HG02970 (cell line): ENCODE data around the gene ERC2.
"Not testable (repeated sequence)": the region's sequence is repeated elsewhere in the genome, so short reads cannot be mapped to it uniquely, and the experiment has no call there.

Experiments
- ATAC-seq: cut with Tn5 transposase; IDR thresholded peaks from one replicate; pipeline ENCODE4 v1.9.1; 2021; ENCODE audit warnings: mild to moderate bottlenecking, moderate library complexity, moderate number of reproducible peaks; ENCODE audit not compliant: unreplicated experiment, low FRiP score

ERC2 gene

GRCh38 chr3:56268616-56269383, 199.5 kb downstream of the ERC2 start:
- ATAC-seq = no peak

GRCh38 chr3:56261852-56262251, 206.4 kb downstream of the ERC2 start:
- not testable (repeated sequence) for ATAC-seq

DNA sequence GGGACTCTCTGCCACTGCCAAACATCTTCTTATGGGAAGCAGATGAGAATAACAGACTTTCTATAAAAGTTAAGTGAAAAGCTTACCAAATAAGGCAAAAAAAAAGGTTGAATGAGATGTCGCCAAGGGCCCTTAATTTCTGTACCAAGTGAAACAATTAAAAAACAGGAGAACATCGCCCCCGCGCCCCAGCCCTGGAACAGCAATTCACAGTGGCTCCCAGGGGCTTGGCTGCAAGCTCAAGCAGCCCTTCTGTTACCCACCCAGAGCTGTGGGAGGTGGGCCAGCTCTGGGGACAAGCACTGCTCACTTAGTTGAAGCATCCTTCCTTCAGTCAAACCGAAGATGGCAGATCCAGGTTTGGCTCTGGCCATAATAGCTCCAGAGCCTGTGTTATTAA, 208.0 kb downstream of the ERC2 start:
- ATAC-seq = no peak

DNA sequence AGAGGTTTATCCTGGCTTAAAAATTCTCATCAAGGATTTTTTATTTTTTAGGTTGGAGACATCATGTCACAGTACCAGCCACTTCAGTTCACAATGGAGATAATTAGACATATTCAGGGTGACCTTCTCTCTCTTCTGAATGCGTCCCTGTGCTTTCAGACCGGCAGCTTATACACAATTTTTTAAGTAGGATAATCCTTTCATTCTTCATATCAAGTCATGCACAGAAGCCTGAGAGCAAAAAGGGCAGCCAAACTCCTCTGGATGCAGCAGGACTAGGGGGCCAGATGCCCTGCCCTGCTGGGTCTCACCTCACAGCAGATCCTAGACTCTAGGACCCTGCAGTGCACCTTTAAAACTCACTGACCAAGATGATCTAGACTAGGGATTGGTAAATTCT, 210.4 kb downstream of the ERC2 start:
- no peak for ATAC-seq

GRCh38 chr3:56254835-56255234, 213.4 kb downstream of the ERC2 start:
- ATAC-seq = no peak

- no peak for ATAC-seq
Measured at GRCh38 chr3:56253941-56254665, 214.2 kb downstream of the ERC2 start.

DNA sequence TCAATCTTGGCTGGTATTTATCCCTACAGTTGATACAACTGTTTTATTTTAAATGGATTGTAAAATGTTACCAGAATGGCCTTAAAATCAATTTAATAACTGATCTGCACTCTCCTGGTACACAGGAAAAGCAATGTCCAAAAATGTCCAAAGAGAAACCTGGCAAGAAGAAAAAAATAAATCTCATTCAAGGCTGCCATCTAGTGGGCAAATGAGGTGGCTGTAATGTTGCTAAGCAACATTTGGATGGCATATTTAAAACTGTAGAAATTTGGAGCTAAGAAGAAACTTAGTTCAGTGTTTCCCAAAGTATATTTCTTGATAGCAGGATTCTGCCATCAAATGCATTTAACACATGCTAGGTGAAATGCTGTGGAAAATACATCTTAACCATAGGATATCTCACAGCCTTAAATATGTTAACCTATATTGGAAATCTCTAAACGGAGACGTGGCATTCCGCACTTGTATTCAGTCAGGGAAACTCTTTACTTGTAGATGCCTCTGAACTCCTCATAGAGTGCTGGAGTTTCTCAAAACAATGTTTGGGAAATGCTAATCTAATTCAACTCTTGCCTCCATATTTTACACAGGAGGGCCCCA, 216.8 kb downstream of the ERC2 start:
- ATAC-seq = no peak

GRCh38 chr3:56248021-56248420, 220.2 kb downstream of the ERC2 start:
- ATAC-seq = no peak

- no peak for ATAC-seq
Measured at GRCh38 chr3:56238299-56238698, 230.0 kb downstream of the ERC2 start.

- ATAC-seq = no peak
Measured at GRCh38 chr3:56233742-56234141, 234.5 kb downstream of the ERC2 start.

DNA sequence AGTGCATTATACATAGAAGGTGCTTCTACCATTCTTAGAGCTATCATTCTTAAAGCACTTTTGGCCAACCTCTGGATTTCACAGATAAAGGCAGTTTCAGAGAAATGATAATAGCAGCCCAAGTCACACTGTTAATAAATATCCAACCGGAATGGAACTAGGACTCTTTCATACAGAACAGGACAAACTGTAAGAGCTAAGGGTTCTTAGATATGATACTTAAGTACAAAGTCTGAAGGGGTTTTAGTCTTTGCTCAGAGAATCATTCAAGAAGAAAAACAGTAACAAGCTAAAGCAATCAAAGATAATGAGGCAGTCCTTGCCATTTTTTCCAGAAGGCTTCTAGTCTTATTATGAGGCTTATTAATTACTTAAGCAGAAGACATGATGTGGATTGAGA, 239.0 kb downstream of the ERC2 start:
- no peak for ATAC-seq

GRCh38 chr3:56222866-56223265, 245.4 kb downstream of the ERC2 start:
- ATAC-seq = no peak

DNA sequence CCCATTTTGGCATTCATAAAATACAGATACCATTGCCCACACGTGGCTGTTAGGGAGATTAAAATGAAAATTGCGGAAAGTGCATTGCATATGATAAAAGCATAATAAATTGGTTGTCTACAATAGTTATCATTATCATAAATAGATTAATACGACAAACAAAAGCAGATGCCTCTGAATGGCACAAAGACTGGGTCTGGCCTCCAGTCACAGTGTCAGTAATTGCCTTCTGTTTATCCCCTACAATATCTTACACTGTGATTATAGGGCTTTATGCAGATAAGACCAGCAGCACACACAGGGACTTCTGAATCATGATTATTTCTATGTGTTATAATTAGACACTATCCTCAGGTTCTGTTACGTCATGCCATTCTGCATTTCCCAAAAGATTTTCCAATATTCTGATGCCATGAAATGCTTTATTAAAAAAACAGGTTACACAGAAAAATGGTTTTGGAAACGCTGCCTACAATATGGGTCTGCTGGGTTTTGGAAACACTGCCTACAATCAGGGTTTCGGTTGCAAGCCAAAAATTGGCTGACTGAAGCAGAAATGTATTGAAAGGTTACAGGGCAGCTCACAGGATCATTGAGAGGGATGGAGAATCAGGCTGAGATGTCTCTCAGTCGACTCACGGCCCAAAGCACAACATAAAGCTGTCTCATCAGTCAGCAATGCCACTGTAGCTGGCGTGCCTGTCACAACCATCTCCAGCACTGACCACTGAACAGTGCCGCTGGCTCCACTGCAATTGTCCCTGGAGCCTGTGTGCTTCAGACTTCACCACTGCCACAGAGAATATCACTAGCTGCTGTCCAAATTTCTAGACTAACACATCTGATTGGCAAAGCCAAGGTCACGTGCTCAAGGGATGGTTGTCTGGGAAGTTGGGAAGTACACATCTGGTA, 248.1 kb downstream of the ERC2 start:
- ATAC-seq = no peak

GRCh38 chr3:56209982-56210751, 258.1 kb downstream of the ERC2 start:
- ATAC-seq = no peak

GRCh38 chr3:56207922-56208321, 260.3 kb downstream of the ERC2 start:
- no peak for ATAC-seq

DNA sequence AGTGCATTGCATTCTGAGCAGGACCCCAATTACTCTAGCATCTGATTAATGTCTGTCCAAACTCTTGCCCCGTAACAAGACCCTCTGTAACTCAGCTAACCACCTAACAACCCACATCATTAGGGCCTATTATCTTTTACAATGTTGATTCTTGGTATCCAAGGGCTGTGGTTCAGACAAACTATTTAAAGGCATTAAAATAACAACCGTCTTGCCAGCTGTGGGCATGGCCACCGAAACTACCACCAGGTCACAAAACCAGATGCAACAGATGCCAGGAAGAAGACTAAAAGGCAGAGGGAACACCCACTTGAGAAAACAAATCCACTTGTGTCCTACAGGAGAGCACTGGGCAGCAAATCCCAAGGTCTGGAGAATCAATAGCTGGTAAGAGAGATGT, 262.9 kb downstream of the ERC2 start:
- no peak for ATAC-seq

- ATAC-seq = no peak
Measured at GRCh38 chr3:56202997-56203396, 265.3 kb downstream of the ERC2 start.

DNA sequence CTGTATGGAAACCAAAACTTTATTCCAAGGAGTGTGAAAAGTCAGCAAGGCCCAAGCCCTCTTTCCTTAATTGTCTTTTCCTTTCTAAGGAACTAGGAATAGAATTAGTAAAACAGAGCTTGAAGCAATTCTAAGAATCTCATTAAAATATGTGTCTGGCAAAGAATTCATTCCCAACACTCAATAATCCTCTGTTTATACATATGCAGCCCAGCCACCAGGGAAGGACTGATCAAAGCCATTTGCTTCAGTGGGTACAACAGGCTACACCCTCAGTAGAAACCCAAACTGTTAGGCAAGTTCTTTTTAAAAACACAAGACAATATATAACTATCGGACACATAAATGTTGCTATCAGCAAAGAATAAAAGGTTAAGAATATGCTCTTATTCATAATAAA, 266.9 kb downstream of the ERC2 start:
- ATAC-seq = no peak

DNA sequence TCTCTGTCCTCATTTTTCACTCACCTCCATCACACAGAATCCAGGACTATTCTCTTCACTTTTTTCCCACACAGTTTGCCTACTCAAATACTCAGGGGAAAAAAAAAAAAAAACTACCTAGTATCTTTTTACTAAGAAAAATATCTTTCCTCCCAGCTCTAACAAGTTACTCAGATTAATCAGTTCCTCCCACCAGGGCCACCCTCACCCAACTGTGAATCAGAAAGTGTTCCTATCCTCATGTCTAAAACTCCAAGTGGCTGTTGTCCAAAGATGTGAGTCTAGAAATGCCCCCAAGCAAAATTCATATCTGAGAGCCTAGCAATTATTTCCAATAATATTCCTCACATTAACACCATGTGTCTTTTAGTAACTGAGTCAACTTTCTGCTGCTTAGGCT, 268.0 kb downstream of the ERC2 start:
- no peak for ATAC-seq

DNA sequence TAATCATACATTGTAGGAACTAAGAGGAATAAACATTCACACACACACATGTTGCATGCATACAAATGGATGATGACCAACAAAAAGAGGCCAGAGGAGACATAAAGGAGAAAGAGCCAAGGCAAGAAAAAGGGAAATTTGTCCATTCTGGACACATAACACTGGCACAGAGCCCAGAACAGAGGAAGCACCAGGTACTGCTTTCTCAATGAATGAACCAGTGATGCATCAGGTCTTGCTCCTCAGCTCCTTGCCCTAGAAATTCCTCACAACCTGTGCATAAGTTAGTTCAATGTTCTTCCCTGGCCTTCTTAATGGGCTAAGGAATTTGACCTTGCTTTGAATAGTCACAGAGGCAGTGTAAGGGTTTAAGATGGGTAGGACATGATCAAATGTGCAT, 270.3 kb downstream of the ERC2 start:
- no peak for ATAC-seq
